DMS153 (cell line): Measurements from ENCODE around the gene SCN4B.
"Not testable (repeated sequence)": the region's sequence is repeated elsewhere in the genome, so short reads cannot be mapped to it uniquely, and the experiment has no call there.

ENCODE experiments used
- DNase-seq: peaks from one replicate; lab custom pipeline; 2025; lab: John Stamatoyannopoulos, UW

The SCN4B gene

GRCh38 chr11:118152552-118153471 lies at the start of gene SCN4B:
SCN4B (minus strand) TSS chr11:118152823; CDS start chr11:118152673, 150 bp downstream.
- peak; percentile 17 for DNase-seq

GRCh38 chr11:118201966-118202365 lies 49.3 kb upstream of the SCN4B start:
- no peak for DNase-seq

- DNase-seq = no peak
Measured at GRCh38 chr11:118200901-118201680, 48.5 kb upstream of the SCN4B start.

GRCh38 chr11:118200497-118200896 lies 47.9 kb upstream of the SCN4B start:
- no peak for DNase-seq

GRCh38 chr11:118199135-118199534 lies 46.5 kb upstream of the SCN4B start:
- no peak for DNase-seq

GRCh38 chr11:118198370-118198769 lies 45.7 kb upstream of the SCN4B start:
- no peak for DNase-seq

- DNase-seq = peak; percentile 32
Measured at GRCh38 chr11:118194835-118195627, 42.4 kb upstream of the SCN4B start.

GRCh38 chr11:118193910-118194566 lies 41.4 kb upstream of the SCN4B start:
- DNase-seq = no peak

- DNase-seq = not testable (repeated sequence)
Measured at GRCh38 chr11:118192817-118193216, 40.2 kb upstream of the SCN4B start.

- not testable (repeated sequence) for DNase-seq
Measured at GRCh38 chr11:118190942-118191506, 38.4 kb upstream of the SCN4B start.

GRCh38 chr11:118186346-118187107 lies 33.9 kb upstream of the SCN4B start:
- DNase-seq = no peak

- no peak for DNase-seq
Measured at GRCh38 chr11:118184784-118185579, 32.4 kb upstream of the SCN4B start.

GRCh38 chr11:118183691-118184090 lies 31.1 kb upstream of the SCN4B start:
- DNase-seq = not testable (repeated sequence)

- DNase-seq = no peak
Measured at GRCh38 chr11:118180300-118180703, 27.7 kb upstream of the SCN4B start.

- no peak for DNase-seq
Measured at GRCh38 chr11:118176778-118177134, 24.1 kb upstream of the SCN4B start.

GRCh38 chr11:118175993-118176777 lies 23.6 kb upstream of the SCN4B start, which contains the start of gene SCN2B:
SCN2B (minus strand) TSS chr11:118176639; CDS start chr11:118176431, 208 bp downstream.
- no peak for DNase-seq

GRCh38 chr11:118175031-118175992 lies 22.7 kb upstream of the SCN4B start:
- DNase-seq = no peak
